ENCODE data around the gene KDM6A. TPM values are rescaled to one million over a fixed set of nuclear protein-coding genes. Genes with fewer than 3 reads are reported as not detected.

Gene KDM6A
- total RNA-seq, 1 experiment from 2014 or later, result 42.8 TPM

DNA sequence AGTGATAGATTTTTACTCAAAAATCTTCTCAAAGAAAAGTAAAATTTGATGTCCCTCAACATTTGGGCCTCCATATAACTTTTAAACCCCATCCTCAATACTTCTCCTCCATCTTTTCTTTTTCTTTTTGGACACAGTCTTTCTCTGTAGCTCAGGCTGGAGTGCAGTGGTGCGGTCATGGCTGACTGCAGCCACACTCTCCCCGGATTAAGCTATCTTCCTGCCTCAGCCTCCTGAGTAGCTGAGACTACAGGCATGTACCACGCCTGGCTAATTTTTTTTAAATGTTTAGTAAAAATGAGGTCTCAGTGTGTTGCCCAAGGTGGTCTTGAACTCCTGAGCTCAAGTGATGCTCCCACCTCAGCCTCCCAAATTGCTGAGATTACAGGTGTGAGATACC is 33.1 kb downstream of the KDM6A start:
- Histone ChIP-seq H3K27ac (ENCODE audit: insufficient read length, low read depth, low read length) (no peak overlapping the region), H3K9me3 (ENCODE audit: control insufficient read depth, low read depth, low read length) (peaks cover 15% of the 10 kb centered on the region), H3K4me2 (ENCODE audit: insufficient read depth, insufficient read length, low read length) (no peak overlapping the region), H4K20me1 (ENCODE audit: control insufficient read depth, insufficient read depth, insufficient read length) (no peaks in the 10 kb centered on the region), H4K5ac (ENCODE audit: insufficient read length, low read depth, low read length) (no peak overlapping the region), H3K56ac (ENCODE audit: insufficient read length, low read depth, low read length) (no peak overlapping the region), H3K18ac (ENCODE audit: insufficient read length, low read depth, low read length) (no peak overlapping the region), H3K23ac (ENCODE audit: insufficient read length, low read depth, low read length) (no peak overlapping the region), H2BK20ac (ENCODE audit: low read depth, low read length, poor library complexity, severe bottlenecking) (no peak overlapping the region), H3K9ac (ENCODE audit: extremely low read depth, insufficient read length, low read length) (no peak overlapping the region), H4K8ac (replicated peaks; ENCODE audit: insufficient read length, low read depth, low read length) (no peak overlapping the region), H2BK5ac (ENCODE audit: insufficient read length, low read length) (no peak overlapping the region), H3K4me1 (ENCODE audit: insufficient read depth, low read length) (no peaks in the 10 kb centered on the region), H3K79me1 (ENCODE audit: insufficient read depth, low read depth, low read length, poor library complexity, severe bottlenecking) (peaks cover 7% of the 10 kb centered on the region), H3K79me2 (ENCODE audit: insufficient read depth, low read length) (peaks cover 25% of the 10 kb centered on the region; the same call in 1 of the 2 replicates), H3T11ph (ENCODE audit: low read length) (no peak overlapping the region), H4K91ac (ENCODE audit: insufficient read length, low read depth, low read length) (no peak overlapping the region), H2AK5ac (ENCODE audit: insufficient read length, low read length) (no peak overlapping the region), H3K27me3 (ENCODE audit: insufficient read depth, low read length) (no peaks in the 10 kb centered on the region), H2BK120ac (ENCODE audit: low read depth, low read length, poor library complexity, severe bottlenecking) (no peak overlapping the region), H3K4ac (ENCODE audit: low read depth, low read length) (no peak overlapping the region), H3K23me2 (ENCODE audit: insufficient read length, low read depth, low read length, poor library complexity, severe bottlenecking) (no peaks in the 10 kb centered on the region), H2AFZ (ENCODE audit: low read length) (no peak overlapping the region), H2BK15ac (ENCODE audit: low read depth, low read length) (no peak overlapping the region), H2BK12ac (ENCODE audit: insufficient read length, low read depth, low read length) (no peak overlapping the region), H3K14ac (ENCODE audit: insufficient read depth, low read length) (no peak overlapping the region)
- no peak overlapping the region for H3K4me3 Mint-ChIP-seq
- WGBS (ENCODE audit: extremely low coverage, insufficient read length, low lambda C conversion rate), result no CpG with 5 or more reads among the region's 3 CpGs
- H3K4me1 Mint-ChIP-seq, result peaks cover 17 to 30% of the 10 kb centered on the region in 2 experiments
- no peak for DNase-seq
- no peak overlapping the region; a peak in 1 of 7 replicates for H3K27ac Mint-ChIP-seq
- H3K36me3 Mint-ChIP-seq (ENCODE audit: insufficient read depth in 1 of 3, low read depth in 3 of 3), result peaks cover 14 to 26% (median 17%) of the 10 kb centered on the region in 3 experiments
- H3K9me3 Mint-ChIP-seq, result peaks cover 75 to 80% of the 10 kb centered on the region in 2 experiments
- H3K27me3 Mint-ChIP-seq (ENCODE audit: low read depth), result peaks cover 2% of the 10 kb centered on the region; the same call in 1 of the 2 replicates
- TF ChIP-seq, protein P1, sequence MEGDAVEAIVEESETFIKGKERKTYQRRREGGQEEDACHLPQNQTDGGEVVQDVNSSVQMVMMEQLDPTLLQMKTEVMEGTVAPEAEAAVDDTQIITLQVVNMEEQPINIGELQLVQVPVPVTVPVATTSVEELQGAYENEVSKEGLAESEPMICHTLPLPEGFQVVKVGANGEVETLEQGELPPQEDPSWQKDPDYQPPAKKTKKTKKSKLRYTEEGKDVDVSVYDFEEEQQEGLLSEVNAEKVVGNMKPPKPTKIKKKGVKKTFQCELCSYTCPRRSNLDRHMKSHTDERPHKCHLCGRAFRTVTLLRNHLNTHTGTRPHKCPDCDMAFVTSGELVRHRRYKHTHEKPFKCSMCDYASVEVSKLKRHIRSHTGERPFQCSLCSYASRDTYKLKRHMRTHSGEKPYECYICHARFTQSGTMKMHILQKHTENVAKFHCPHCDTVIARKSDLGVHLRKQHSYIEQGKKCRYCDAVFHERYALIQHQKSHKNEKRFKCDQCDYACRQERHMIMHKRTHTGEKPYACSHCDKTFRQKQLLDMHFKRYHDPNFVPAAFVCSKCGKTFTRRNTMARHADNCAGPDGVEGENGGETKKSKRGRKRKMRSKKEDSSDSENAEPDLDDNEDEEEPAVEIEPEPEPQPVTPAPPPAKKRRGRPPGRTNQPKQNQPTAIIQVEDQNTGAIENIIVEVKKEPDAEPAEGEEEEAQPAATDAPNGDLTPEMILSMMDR (conservative IDR thresholded peaks at IDR 0.05), result no peak
